Keratinocyte (primary cell): ENCODE data around the gene ZNF823. TPM values are rescaled to one million over a fixed set of nuclear protein-coding genes. Genes with fewer than 3 reads are reported as not detected.

ENCODE experiments used
- DNase-seq: peaks from one replicate; pipeline ENCODE4 v3.0.0-alpha.2; 2011; ENCODE audit warnings: low read depth, missing footprints, low spot score
- FAIRE-seq: peaks from 2 replicates; lab custom pipeline; 2011; peaks lifted over from hg19 to GRCh38; lab: Jason Lieb, UNC
- H2AFZ ChIP-seq: 2 replicates; pipeline ENCODE4 v1.6.0; 2012; ENCODE audit warnings: low read length, control low read depth, inconsistent platforms; ENCODE audit not compliant: control insufficient read depth
- H3K27ac ChIP-seq: 2 replicates; pipeline ENCODE4 v1.5.1; 2011; ENCODE audit warnings: low read length; ENCODE audit not compliant: control insufficient read depth, insufficient read depth
- H3K27me3 ChIP-seq: 3 replicates; pipeline ENCODE4 v1.6.0; 2011; ENCODE audit warnings: low read length; ENCODE audit not compliant: control insufficient read depth, insufficient read depth; ENCODE audit errors: extremely low read depth
- H3K36me3 ChIP-seq, 2 experiments: 2 replicates in 1 of 2; 3 replicates in 1 of 2; pipeline ENCODE4 v1.5.1; 2011; ENCODE audit warnings: low read length in 2 of 2, mild to moderate bottlenecking in 1 of 2; ENCODE audit not compliant: control insufficient read depth in 2 of 2, insufficient read depth in 2 of 2; ENCODE audit errors: extremely low read depth in 1 of 2
- H3K4me1 ChIP-seq: 3 replicates; pipeline ENCODE4 v1.5.1; 2011; ENCODE audit warnings: low read length; ENCODE audit not compliant: control insufficient read depth, insufficient read depth; ENCODE audit errors: extremely low read depth
- H3K4me2 ChIP-seq: 3 replicates; pipeline ENCODE4 v1.6.0; 2011; ENCODE audit warnings: low read depth, low read length; ENCODE audit not compliant: control insufficient read depth, insufficient read depth; ENCODE audit errors: extremely low read depth
- H3K4me3 ChIP-seq, 3 experiments: fragments of 200-600 bp in 1 of 3; sonication (generic) in 1 of 3; 2 replicates in 2 of 3; 3 replicates in 1 of 3; pipeline ENCODE4 v1.5.1; 2011 to 2016; ENCODE audit warnings: low read length in 3 of 3, mild to moderate bottlenecking in 3 of 3, control low read depth in 2 of 3, inconsistent platforms in 1 of 3, low read depth in 1 of 3, mixed read lengths in 1 of 3, mixed run types in 1 of 3, moderate library complexity in 1 of 3; ENCODE audit not compliant: control insufficient read depth in 2 of 3, insufficient read depth in 2 of 3; ENCODE audit errors: extremely low read depth in 1 of 3
- H3K79me2 ChIP-seq: 2 replicates; pipeline ENCODE4 v1.6.0; 2012; ENCODE audit warnings: low read length; ENCODE audit not compliant: control insufficient read depth, insufficient read depth
- H3K9ac ChIP-seq: 3 replicates; pipeline ENCODE4 v1.6.0; 2011; ENCODE audit warnings: low read length; ENCODE audit not compliant: control insufficient read depth, insufficient read depth; ENCODE audit errors: extremely low read depth
- H3K9me1 ChIP-seq: 3 replicates; pipeline ENCODE4 v1.6.0; 2011; ENCODE audit warnings: low read length; ENCODE audit not compliant: control insufficient read depth, insufficient read depth; ENCODE audit errors: extremely low read depth
- H3K9me3 ChIP-seq: 2 replicates; pipeline ENCODE4 v1.5.1; 2012; ENCODE audit warnings: low read depth, low read length; ENCODE audit not compliant: control insufficient read depth
- H4K20me1 ChIP-seq: 3 replicates; pipeline ENCODE4 v1.6.0; 2011; ENCODE audit warnings: low read length; ENCODE audit not compliant: control insufficient read depth, insufficient read depth; ENCODE audit errors: extremely low read depth
- CTCF ChIP-seq, 3 experiments: IDR thresholded peaks in 1 of 3; conservative IDR thresholded peaks in 1 of 3; optimal IDR thresholded peaks in 1 of 3; 2 replicates in 2 of 3; 3 replicates in 1 of 3; pipeline versions ENCODE3 to v1.5.1; 2011; ENCODE audit warnings: low read length in 3 of 3, mild to moderate bottlenecking in 3 of 3, moderate library complexity in 2 of 3, control low read depth in 1 of 3, inconsistent platforms in 1 of 3; ENCODE audit not compliant: insufficient read depth in 2 of 3; ENCODE audit errors: extremely low read depth in 1 of 3
- EZH2 ChIP-seq: IDR thresholded peaks from one replicate; pipeline ENCODE4 v1.6.1; 2012; ENCODE audit warnings: inconsistent platforms, mild to moderate bottlenecking, low read length, moderate library complexity
- dilution Hi-C: fragments of 300-500 bp; cut with MboI; formaldehyde crosslinking; loops from one replicate; pipeline ENCODE4 v1.7.0; 2020; ENCODE audit warnings: low sequenced_read_pairs; ENCODE audit not compliant: extremely low pct_ligation_motif_present
- polyA plus RNA-seq, 5 experiments: library from polyadenylated mRNA; depleted of rRNA in 3 of 5; stranded (reverse) in 3 of 5; stranded (forward) in 1 of 5; unstranded in 1 of 5; fragments of >200 nt; gene quantifications; 1 replicate in 1 of 5; 2 replicates in 3 of 5; 3 replicates in 1 of 5; pipeline versions ENCODE4 v1.2.1 to v1.2.3, GENCODE V29; 2011 to 2012; ENCODE audit warnings: missing spikeins in 2 of 5, low read depth in 1 of 5, low replicate concordance in 1 of 5

Gene ZNF823
- polyA plus RNA-seq, 1 donor (not counting 4 experiments of a cell fraction or from before 2014, with no cell fraction given) = 6.3 TPM

GRCh38 chr19:11754663-11755062 is 15.9 kb upstream of the ZNF823 start:
- H4K20me1 ChIP-seq = no peaks in the 10 kb centered on the region
- dilution Hi-C loops = no loop called here
- FAIRE-seq (no peak), DNase-seq (no peak)
- H3K4me2 ChIP-seq = no peak overlapping the region
- no peaks in the 10 kb centered on the region for H3K79me2 ChIP-seq
- no peak overlapping the region for H3K27ac ChIP-seq
- H3K4me1 ChIP-seq = no peaks in the 10 kb centered on the region
- H3K27me3 ChIP-seq = no peaks in the 10 kb centered on the region
- H3K9ac ChIP-seq = no peak overlapping the region
- no peaks in the 10 kb centered on the region for H3K9me1 ChIP-seq
- H3K36me3 ChIP-seq = no peaks in the 10 kb centered on the region
- no peak overlapping the region for H2AFZ ChIP-seq
- no peaks in the 10 kb centered on the region for H3K9me3 ChIP-seq
- no peak overlapping the region for H3K4me3 ChIP-seq
- TF ChIP-seq CTCF (optimal IDR thresholded peaks at IDR 0.05 in 1 of 3, IDR thresholded peaks at IDR 0.05 in 1 of 3, conservative IDR thresholded peaks at IDR 0.05 in 1 of 3; ENCODE audit: extremely low read depth in 1 of 3, insufficient read depth in 2 of 3, low read length in 3 of 3) (no peak), EZH2 (no peak)

GRCh38 chr19:11752244-11752736 is 13.5 kb upstream of the ZNF823 start:
- Histone ChIP-seq H3K4me2 (no peak overlapping the region), H3K36me3 (no peaks in the 10 kb centered on the region), H3K9me1 (no peaks in the 10 kb centered on the region), H4K20me1 (no peaks in the 10 kb centered on the region), H2AFZ (no peak overlapping the region), H3K4me3 (no peak overlapping the region), H3K27me3 (no peaks in the 10 kb centered on the region), H3K9me3 (no peaks in the 10 kb centered on the region), H3K9ac (no peak overlapping the region), H3K27ac (no peak overlapping the region), H3K4me1 (no peaks in the 10 kb centered on the region), H3K79me2 (no peaks in the 10 kb centered on the region)
- dilution Hi-C loops = no loop called here
- FAIRE-seq = no peak
- DNase-seq = no peak
- TF ChIP-seq EZH2 = no peak
- no peak for TF ChIP-seq CTCF (optimal IDR thresholded peaks at IDR 0.05 in 1 of 3, IDR thresholded peaks at IDR 0.05 in 1 of 3, conservative IDR thresholded peaks at IDR 0.05 in 1 of 3; ENCODE audit: extremely low read depth in 1 of 3, insufficient read depth in 2 of 3, low read length in 3 of 3)
